ENCODE data around the gene TRIM44.

The TRIM44 gene

GRCh38 chr11:35678471-35678870 is 15.9 kb downstream of the TRIM44 start:
- no peak overlapping the region for H3K4me3 ChIP-seq (ENCODE audit: low read length)
- no peak for TF ChIP-seq CTCF (IDR thresholded peaks at IDR 0.05; ENCODE audit: insufficient read depth, low read depth, low read length, missing control alignments)
- DNase-seq (ENCODE audit: low read depth), result no peak

DNA sequence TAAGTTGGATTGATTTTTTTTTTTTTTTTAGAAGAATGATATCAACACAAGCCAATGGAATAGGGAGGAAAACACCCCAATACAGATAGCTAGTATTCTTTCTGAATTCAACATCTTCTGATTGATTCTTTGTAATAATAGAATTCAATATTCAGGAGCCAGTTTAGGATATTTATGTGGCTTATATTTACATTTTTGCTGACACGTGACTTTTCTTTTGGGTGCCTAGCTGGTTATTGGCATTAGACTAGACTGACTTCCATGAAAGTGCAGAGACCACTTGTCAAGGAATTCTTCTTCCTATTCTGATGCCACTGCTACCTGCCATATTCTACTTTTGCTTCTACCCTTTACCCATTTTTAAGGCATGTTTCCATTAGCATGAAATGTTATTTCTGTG is 16.4 kb downstream of the TRIM44 start:
- no peak overlapping the region for H3K4me3 ChIP-seq (ENCODE audit: low read length)
- TF ChIP-seq CTCF (IDR thresholded peaks at IDR 0.05; ENCODE audit: insufficient read depth, low read depth, low read length, missing control alignments), result no peak
- no peak for DNase-seq (ENCODE audit: low read depth)

DNA sequence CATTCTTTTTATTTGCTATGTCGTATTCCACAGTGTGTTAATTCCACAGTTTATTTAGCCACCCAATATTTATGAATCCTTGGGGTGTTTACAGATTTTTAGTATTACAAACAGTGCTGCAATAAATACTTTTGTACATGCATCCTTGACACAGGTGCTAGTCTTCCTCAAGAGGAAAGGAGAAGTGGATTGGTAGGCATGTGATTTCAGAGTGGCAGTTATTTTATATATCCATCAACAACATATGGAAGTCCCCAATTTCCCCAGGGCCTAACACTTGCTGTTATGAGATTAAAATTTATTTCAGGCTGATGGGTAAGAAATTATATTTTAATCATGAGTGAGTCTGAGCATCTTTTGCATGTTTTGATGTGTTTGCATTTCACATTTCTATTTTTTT is 17.9 kb downstream of the TRIM44 start:
- H3K4me3 ChIP-seq (ENCODE audit: low read length), result no peak overlapping the region
- TF ChIP-seq CTCF (IDR thresholded peaks at IDR 0.05; ENCODE audit: insufficient read depth, low read depth, low read length, missing control alignments), result no peak
- DNase-seq (ENCODE audit: low read depth), result no peak

DNA sequence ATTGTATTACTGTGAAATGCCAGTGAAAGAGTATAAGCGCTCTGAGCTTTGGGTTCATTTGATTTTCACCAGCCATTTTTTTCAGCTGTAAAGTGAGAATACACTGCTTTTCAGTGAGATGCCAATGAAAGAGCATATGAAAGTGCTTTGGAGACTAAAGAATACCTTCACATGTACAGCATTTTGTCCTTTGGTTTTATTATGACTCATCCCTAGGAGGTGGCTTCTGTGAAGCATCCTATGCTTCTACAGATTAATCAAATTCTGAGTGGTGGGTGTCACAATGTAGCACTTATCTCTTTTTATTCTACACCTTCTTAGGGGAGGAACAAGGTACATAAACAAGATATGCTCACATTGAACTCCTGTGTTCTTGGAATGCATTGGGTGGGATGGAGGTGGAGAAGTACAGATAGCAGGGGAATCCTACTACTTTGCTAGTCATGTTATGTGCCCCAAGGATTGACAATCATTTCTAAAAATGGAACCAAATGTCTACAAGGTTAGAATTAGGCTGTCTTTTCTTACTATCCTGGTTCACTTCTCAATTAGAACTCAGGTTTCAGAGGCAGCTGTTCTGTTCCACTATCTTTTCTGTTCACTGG is 18.7 kb downstream of the TRIM44 start:
- TF ChIP-seq CTCF (IDR thresholded peaks at IDR 0.05; ENCODE audit: insufficient read depth, low read depth, low read length, missing control alignments), result no peak
- no peak for DNase-seq (ENCODE audit: low read depth)

DNA sequence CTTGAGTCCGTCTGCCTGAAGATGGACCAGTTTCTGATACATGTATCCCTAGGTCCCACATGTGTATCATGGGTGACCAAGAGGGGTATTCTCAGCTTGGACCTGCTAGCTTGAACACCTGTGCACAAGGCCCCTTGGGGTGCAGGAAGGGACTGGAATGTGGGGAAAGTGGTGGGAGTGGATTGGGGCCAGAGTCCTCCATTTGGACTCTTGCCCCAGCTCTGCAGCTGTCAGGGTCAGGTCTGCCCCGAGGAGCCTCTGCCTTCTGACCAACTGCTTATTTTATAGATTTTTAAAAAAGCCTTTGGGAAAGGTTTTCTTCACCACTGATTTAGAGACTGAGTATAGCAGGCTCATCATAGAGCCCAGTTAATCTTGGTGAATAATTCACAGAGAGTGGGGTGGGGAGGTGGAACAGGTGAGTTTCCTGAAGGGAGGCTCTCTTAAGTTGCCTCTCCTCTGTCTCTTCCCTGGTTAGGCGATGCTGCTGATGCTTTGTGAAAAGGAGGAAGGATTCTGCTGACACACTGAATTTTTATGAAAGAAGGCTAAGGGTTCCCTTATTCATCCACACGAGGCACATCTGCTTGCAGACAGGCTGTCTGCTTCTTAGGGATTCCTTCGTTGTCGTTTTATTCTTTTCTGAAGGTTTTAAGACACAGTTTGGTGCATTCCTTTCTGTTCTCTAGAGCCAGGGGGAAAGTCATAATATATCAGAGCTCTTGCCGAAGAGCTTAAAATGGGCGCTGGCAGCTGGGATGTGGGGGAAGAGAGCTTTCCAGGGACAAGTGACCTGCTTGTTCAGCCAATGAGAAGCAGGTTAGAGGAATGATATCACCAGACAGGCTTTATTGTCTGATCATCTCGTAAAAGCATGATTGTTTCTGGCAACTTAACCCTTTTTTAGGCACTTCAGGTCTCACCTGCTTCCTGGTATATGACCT is 19.9 kb downstream of the TRIM44 start:
- H3K4me3 ChIP-seq (ENCODE audit: low read length), result no peak overlapping the region
- no peak for DNase-seq (ENCODE audit: low read depth)
- TF ChIP-seq CTCF (IDR thresholded peaks at IDR 0.05; ENCODE audit: insufficient read depth, low read depth, low read length, missing control alignments), result no peak

More for the DNA sequence above, 18.7 kb downstream of the TRIM44 start:
- H3K4me3 ChIP-seq (ENCODE audit: low read length), result no peak overlapping the region

- TF ChIP-seq CTCF (IDR thresholded peaks at IDR 0.05; ENCODE audit: insufficient read depth, low read depth, low read length, missing control alignments), result no peak
- peak; percentile 50 for DNase-seq (ENCODE audit: low read depth)
- no peak overlapping the region for H3K4me3 ChIP-seq (ENCODE audit: low read length)
Measured at GRCh38 chr11:35683728-35684339, 21.3 kb downstream of the TRIM44 start.
